ENCODE results near the gene MROH8. TPM values are rescaled to one million over a fixed set of nuclear protein-coding genes. Genes with fewer than 3 reads are reported as not detected.

Gene MROH8
- total and polyA plus RNA-seq, 2 experiments from 2014 or later, result 0.63 to 0.68 TPM

DNA sequence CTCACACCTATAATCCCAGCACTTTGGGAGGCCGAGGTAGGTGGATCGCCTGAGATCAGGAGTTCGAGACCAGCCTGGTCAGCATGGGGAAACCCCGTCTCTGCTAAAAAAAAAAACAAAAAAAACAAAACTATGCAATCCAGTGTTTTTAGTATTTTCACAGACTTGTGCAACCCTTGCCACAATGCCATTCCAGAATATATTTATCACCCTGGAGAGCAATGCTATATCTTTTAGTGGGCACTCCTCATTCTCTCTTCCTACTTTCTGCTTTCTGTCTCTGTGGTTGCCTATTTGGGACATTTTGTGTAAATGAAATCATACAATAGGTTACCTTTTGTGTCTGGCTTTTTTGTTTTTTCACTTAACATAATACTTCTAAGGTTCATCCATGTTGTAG lies 39.1 kb upstream of the MROH8 start:
- H3K27me3 Mint-ChIP-seq (ENCODE audit: insufficient read depth, low read depth, poor library complexity), result peaks cover 7% of the 10 kb centered on the region
- H3K36me3 Mint-ChIP-seq (ENCODE audit: low read depth), result peaks cover 73% of the 10 kb centered on the region
- H3K27ac ChIP-seq (ENCODE audit: low read depth), result no peak overlapping the region
- H3K4me1 ChIP-seq (ENCODE audit: insufficient read depth), result 0 out of 2 replicates have a peak, but pooled peaks cover 7% of the 10 kb centered on the region
- no peak overlapping the region for H3K27ac Mint-ChIP-seq
- no peak overlapping the region for H3K4me3 ChIP-seq
- no peak overlapping the region for H2AFZ ChIP-seq
- H3K27me3 ChIP-seq (ENCODE audit: insufficient read depth), result no peaks in the 10 kb centered on the region
- H4K20me1 ChIP-seq (replicated peaks; ENCODE audit: insufficient read depth), result peaks cover 12% of the 10 kb centered on the region; the same call in 1 of the 2 replicates
- H3K79me2 ChIP-seq (replicated peaks; ENCODE audit: insufficient read depth), result peaks cover 47% of the 10 kb centered on the region
- no peak overlapping the region for H3K4me3 Mint-ChIP-seq
- H3K9me3 Mint-ChIP-seq, result no peaks in the 10 kb centered on the region
- H3F3A ChIP-seq (replicated peaks; ENCODE audit: low read depth), result peaks cover under 1% of the 10 kb centered on the region; the same call in 1 of the 2 replicates
- ATAC-seq, result no peak
- no peak for DNase-seq (ENCODE audit: low spot score)
- H3K9me2 ChIP-seq (ENCODE audit: insufficient read depth), result no peaks in the 10 kb centered on the region
- H3K4me1 Mint-ChIP-seq, result peaks cover 26% of the 10 kb centered on the region
- H3K36me3 ChIP-seq (ENCODE audit: insufficient read depth), result peaks cover 33% of the 10 kb centered on the region
- TF ChIP-seq, protein P1, sequence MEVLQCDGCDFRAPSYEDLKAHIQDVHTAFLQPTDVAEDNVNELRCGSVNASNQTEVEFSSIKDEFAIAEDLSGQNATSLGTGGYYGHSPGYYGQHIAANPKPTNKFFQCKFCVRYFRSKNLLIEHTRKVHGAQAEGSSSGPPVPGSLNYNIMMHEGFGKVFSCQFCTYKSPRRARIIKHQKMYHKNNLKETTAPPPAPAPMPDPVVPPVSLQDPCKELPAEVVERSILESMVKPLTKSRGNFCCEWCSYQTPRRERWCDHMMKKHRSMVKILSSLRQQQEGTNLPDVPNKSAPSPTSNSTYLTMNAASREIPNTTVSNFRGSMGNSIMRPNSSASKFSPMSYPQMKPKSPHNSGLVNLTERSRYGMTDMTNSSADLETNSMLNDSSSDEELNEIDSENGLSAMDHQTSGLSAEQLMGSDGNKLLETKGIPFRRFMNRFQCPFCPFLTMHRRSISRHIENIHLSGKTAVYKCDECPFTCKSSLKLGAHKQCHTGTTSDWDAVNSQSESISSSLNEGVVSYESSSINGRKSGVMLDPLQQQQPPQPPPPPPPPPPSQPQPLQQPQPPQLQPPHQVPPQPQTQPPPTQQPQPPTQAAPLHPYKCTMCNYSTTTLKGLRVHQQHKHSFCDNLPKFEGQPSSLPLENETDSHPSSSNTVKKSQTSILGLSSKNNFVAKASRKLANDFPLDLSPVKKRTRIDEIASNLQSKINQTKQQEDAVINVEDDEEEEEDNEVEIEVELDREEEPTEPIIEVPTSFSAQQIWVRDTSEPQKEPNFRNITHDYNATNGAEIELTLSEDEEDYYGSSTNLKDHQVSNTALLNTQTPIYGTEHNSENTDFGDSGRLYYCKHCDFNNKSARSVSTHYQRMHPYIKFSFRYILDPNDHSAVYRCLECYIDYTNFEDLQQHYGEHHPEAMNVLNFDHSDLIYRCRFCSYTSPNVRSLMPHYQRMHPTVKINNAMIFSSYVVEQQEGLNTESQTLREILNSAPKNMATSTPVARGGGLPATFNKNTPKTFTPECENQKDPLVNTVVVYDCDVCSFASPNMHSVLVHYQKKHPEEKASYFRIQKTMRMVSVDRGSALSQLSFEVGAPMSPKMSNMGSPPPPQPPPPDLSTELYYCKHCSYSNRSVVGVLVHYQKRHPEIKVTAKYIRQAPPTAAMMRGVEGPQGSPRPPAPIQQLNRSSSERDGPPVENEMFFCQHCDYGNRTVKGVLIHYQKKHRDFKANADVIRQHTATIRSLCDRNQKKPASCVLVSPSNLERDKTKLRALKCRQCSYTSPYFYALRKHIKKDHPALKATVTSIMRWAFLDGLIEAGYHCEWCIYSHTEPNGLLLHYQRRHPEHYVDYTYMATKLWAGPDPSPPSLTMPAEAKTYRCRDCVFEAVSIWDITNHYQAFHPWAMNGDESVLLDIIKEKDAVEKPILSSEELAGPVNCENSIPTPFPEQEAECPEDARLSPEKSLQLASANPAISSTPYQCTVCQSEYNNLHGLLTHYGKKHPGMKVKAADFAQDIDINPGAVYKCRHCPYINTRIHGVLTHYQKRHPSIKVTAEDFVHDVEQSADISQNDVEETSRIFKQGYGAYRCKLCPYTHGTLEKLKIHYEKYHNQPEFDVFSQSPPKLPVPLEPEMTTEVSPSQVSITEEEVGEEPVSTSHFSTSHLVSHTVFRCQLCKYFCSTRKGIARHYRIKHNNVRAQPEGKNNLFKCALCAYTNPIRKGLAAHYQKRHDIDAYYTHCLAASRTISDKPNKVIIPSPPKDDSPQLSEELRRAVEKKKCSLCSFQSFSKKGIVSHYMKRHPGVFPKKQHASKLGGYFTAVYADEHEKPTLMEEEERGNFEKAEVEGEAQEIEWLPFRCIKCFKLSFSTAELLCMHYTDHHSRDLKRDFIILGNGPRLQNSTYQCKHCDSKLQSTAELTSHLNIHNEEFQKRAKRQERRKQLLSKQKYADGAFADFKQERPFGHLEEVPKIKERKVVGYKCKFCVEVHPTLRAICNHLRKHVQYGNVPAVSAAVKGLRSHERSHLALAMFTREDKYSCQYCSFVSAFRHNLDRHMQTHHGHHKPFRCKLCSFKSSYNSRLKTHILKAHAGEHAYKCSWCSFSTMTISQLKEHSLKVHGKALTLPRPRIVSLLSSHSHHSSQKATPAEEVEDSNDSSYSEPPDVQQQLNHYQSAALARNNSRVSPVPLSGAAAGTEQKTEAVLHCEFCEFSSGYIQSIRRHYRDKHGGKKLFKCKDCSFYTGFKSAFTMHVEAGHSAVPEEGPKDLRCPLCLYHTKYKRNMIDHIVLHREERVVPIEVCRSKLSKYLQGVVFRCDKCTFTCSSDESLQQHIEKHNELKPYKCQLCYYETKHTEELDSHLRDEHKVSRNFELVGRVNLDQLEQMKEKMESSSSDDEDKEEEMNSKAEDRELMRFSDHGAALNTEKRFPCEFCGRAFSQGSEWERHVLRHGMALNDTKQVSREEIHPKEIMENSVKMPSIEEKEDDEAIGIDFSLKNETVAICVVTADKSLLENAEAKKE (CRISPR knock-in tag; IDR thresholded peaks at IDR 0.05), result no peak
- TF ChIP-seq JUNB (IDR thresholded peaks at IDR 0.05; ENCODE audit: unreplicated experiment), result no peak
- TF ChIP-seq, protein P2, sequence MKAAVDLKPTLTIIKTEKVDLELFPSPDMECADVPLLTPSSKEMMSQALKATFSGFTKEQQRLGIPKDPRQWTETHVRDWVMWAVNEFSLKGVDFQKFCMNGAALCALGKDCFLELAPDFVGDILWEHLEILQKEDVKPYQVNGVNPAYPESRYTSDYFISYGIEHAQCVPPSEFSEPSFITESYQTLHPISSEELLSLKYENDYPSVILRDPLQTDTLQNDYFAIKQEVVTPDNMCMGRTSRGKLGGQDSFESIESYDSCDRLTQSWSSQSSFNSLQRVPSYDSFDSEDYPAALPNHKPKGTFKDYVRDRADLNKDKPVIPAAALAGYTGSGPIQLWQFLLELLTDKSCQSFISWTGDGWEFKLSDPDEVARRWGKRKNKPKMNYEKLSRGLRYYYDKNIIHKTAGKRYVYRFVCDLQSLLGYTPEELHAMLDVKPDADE (IDR thresholded peaks at IDR 0.05), result no peak
- TF ChIP-seq NANOG (IDR thresholded peaks at IDR 0.05; ENCODE audit: borderline replicate concordance), result no peak
- no peak for TF ChIP-seq CREB1 (CRISPR knock-in tag; IDR thresholded peaks at IDR 0.05; ENCODE audit: low read depth)
- TF ChIP-seq, protein P3, sequence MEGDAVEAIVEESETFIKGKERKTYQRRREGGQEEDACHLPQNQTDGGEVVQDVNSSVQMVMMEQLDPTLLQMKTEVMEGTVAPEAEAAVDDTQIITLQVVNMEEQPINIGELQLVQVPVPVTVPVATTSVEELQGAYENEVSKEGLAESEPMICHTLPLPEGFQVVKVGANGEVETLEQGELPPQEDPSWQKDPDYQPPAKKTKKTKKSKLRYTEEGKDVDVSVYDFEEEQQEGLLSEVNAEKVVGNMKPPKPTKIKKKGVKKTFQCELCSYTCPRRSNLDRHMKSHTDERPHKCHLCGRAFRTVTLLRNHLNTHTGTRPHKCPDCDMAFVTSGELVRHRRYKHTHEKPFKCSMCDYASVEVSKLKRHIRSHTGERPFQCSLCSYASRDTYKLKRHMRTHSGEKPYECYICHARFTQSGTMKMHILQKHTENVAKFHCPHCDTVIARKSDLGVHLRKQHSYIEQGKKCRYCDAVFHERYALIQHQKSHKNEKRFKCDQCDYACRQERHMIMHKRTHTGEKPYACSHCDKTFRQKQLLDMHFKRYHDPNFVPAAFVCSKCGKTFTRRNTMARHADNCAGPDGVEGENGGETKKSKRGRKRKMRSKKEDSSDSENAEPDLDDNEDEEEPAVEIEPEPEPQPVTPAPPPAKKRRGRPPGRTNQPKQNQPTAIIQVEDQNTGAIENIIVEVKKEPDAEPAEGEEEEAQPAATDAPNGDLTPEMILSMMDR (conservative IDR thresholded peaks at IDR 0.05; ENCODE audit: low read depth in 2 of 2), result no peak
- no peak for TF ChIP-seq EZH2phosphoT487 (IDR thresholded peaks at IDR 0.05; ENCODE audit: unreplicated experiment)
- H3K4me2 ChIP-seq, result no peak overlapping the region
